H1 (cell line): Measurements from ENCODE around the gene UGT1A3. TPM values are rescaled to one million over a fixed set of nuclear protein-coding genes. Genes with fewer than 3 reads are reported as not detected.

Experiments used
- CTCF ChIA-PET: fragments of 300-600 bp; sonication (Branson Sonifier 250); formaldehyde crosslinking; loops from one replicate; lab custom pipeline; 2021; ENCODE audit not compliant: partially characterized antibody; lab: Charles Lee
- POLR2A ChIA-PET: fragments of 300-600 bp; sonication (Branson Sonifier 250); formaldehyde crosslinking; loops from one replicate; lab custom pipeline; 2021; ENCODE audit warnings: inconsistent platforms; ENCODE audit not compliant: partially characterized antibody; lab: Charles Lee
- DNase-seq, 2 experiments: peaks; one replicate each; pipeline versions ENCODE4 v3.0.0 to v3.0.0-alpha.2; 2010 to 2022; ENCODE audit warnings: low spot score in 2 of 2, low read depth in 1 of 2, mixed read lengths in 1 of 2
- FAIRE-seq: peaks from 2 replicates; lab custom pipeline; 2011; peaks lifted over from hg19 to GRCh38; lab: Jason Lieb, UNC
- H2AFZ ChIP-seq: 2 replicates; pipeline ENCODE4 v1.8.1; 2012; ENCODE audit warnings: low read length, inconsistent platforms
- H2AK5ac ChIP-seq: 2 replicates; pipeline ENCODE4 v1.6.1; 2013; ENCODE audit warnings: low read depth, low read length
- H2BK120ac ChIP-seq: replicated peaks from 2 replicates; pipeline ENCODE3; 2013; ENCODE audit warnings: low read depth, low read length, inconsistent platforms
- H2BK12ac ChIP-seq: 2 replicates; pipeline ENCODE4 v1.6.1; 2013; ENCODE audit warnings: low read depth, low read length
- H2BK15ac ChIP-seq: 2 replicates; pipeline ENCODE4 v1.6.1; 2013; ENCODE audit warnings: low read length
- H2BK20ac ChIP-seq: 2 replicates; pipeline ENCODE4 v1.6.1; 2013; ENCODE audit warnings: low read length
- H2BK5ac ChIP-seq: 2 replicates; pipeline ENCODE4 v1.6.1; 2013; ENCODE audit warnings: low read depth, low read length
- H3K14ac ChIP-seq: 2 replicates; pipeline ENCODE4 v1.6.1; 2013; ENCODE audit warnings: inconsistent platforms; ENCODE audit not compliant: insufficient read length
- H3K18ac ChIP-seq: 2 replicates; pipeline ENCODE4 v1.6.1; 2013; ENCODE audit warnings: low read length; ENCODE audit errors: extremely low read depth
- H3K23ac ChIP-seq: 2 replicates; pipeline ENCODE4 v1.6.1; 2013; ENCODE audit warnings: inconsistent platforms; ENCODE audit not compliant: insufficient read length
- H3K23me2 ChIP-seq: 2 replicates; pipeline ENCODE4 v1.6.1; 2013; ENCODE audit warnings: low read depth, low read length
- H3K27ac ChIP-seq: 2 replicates; pipeline ENCODE4 v1.6.1; 2011; ENCODE audit warnings: low read depth, low read length, inconsistent platforms
- H3K27me3 ChIP-seq, 4 experiments: replicated peaks in 1 of 4; 1 replicate in 1 of 4; 2 replicates in 3 of 4; pipeline versions ENCODE4 v1.6.1 to v1.8.1; 2011 to 2013; ENCODE audit warnings: low read length in 3 of 4, mild to moderate bottlenecking in 3 of 4, inconsistent platforms in 2 of 4, mixed read lengths in 2 of 4, moderate library complexity in 1 of 4; ENCODE audit not compliant: control insufficient read depth in 3 of 4, insufficient read depth in 3 of 4; ENCODE audit errors: extremely low read depth in 1 of 4
- H3K36me3 ChIP-seq, 4 experiments: 2 replicates each; pipeline versions ENCODE4 v1.6.1 to v1.8.1; 2011 to 2013; ENCODE audit warnings: mild to moderate bottlenecking in 4 of 4, low read length in 3 of 4, moderate library complexity in 2 of 4, control low read depth in 1 of 4, inconsistent platforms in 1 of 4; ENCODE audit not compliant: insufficient read depth in 4 of 4, control insufficient read depth in 2 of 4
- H3K4ac ChIP-seq: replicated peaks from 2 replicates; pipeline ENCODE3; 2013; ENCODE audit warnings: low read length, low read depth, mixed read lengths, inconsistent platforms; ENCODE audit not compliant: insufficient read length
- H3K4me1 ChIP-seq, 4 experiments: replicated peaks in 1 of 4; 1 replicate in 1 of 4; 2 replicates in 3 of 4; pipeline versions ENCODE4 v1.6.1 to v1.8.1; 2011 to 2013; ENCODE audit warnings: low read length in 3 of 4, inconsistent platforms in 2 of 4, mixed read lengths in 1 of 4; ENCODE audit not compliant: insufficient read depth in 4 of 4, control insufficient read depth in 3 of 4
- H3K4me2 ChIP-seq, 2 experiments: 2 replicates each; pipeline versions ENCODE4 v1.6.1 to v1.8.1; 2011 to 2013; ENCODE audit warnings: low read depth in 2 of 2, low read length in 2 of 2, control low read depth in 1 of 2, inconsistent platforms in 1 of 2, mild to moderate bottlenecking in 1 of 2; ENCODE audit not compliant: insufficient read depth in 1 of 2
- H3K4me3 ChIP-seq, 4 experiments: fragments of 200-600, 300-600 bp in 1 of 4; sonication (generic), shearing (Covaris generic), sonication (Bioruptor Twin) in 1 of 4; 2 replicates each; pipeline versions ENCODE4 v1.5.1 to v1.8.1; 2011 to 2016; ENCODE audit warnings: low read length in 4 of 4, low read depth in 3 of 4, control low read depth in 2 of 4, inconsistent platforms in 2 of 4, mild to moderate bottlenecking in 2 of 4, mixed read lengths in 1 of 4, moderate library complexity in 1 of 4; ENCODE audit not compliant: insufficient read depth in 2 of 4; ENCODE audit errors: extremely low read depth in 1 of 4
- H3K56ac ChIP-seq: replicated peaks from 2 replicates; pipeline ENCODE3; 2013; ENCODE audit warnings: low read depth, mild to moderate bottlenecking, mixed read lengths, low read length, inconsistent platforms; ENCODE audit not compliant: insufficient read length
- H3K79me1 ChIP-seq: 2 replicates; pipeline ENCODE4 v1.6.1; 2013; ENCODE audit warnings: low read depth, low read length, control low read depth
- H3K79me2 ChIP-seq, 2 experiments: 2 replicates each; pipeline versions ENCODE4 v1.6.1 to v1.8.1; 2012 to 2013; ENCODE audit warnings: low read length in 2 of 2, mild to moderate bottlenecking in 2 of 2, inconsistent platforms in 1 of 2; ENCODE audit not compliant: insufficient read depth in 2 of 2, control insufficient read depth in 1 of 2
- H3K9ac ChIP-seq, 4 experiments: replicated peaks in 1 of 4; 1 replicate in 1 of 4; 2 replicates in 3 of 4; pipeline versions ENCODE4 v1.6.1 to v1.8.1; 2011 to 2013; ENCODE audit warnings: low read depth in 3 of 4, low read length in 3 of 4, control low read depth in 2 of 4, mild to moderate bottlenecking in 2 of 4, moderate library complexity in 2 of 4, inconsistent platforms in 1 of 4; ENCODE audit errors: extremely low read depth in 1 of 4
- H3K9me3 ChIP-seq, 2 experiments: 2 replicates each; pipeline versions ENCODE4 v1.6.1 to v1.8.1; 2012 to 2013; ENCODE audit warnings: mild to moderate bottlenecking in 2 of 2, moderate library complexity in 2 of 2, control low read depth in 1 of 2, inconsistent platforms in 1 of 2, low read depth in 1 of 2, low read length in 1 of 2, mixed read lengths in 1 of 2; ENCODE audit not compliant: insufficient read depth in 2 of 2
- H4K20me1 ChIP-seq, 2 experiments: replicated peaks in 1 of 2; 2 replicates each; pipeline versions ENCODE3 to v1.8.1; 2011 to 2013; ENCODE audit warnings: inconsistent platforms in 2 of 2, low read length in 2 of 2, mild to moderate bottlenecking in 1 of 2; ENCODE audit not compliant: insufficient read depth in 2 of 2, control insufficient read depth in 1 of 2
- H4K5ac ChIP-seq: 2 replicates; pipeline ENCODE4 v1.6.1; 2013; ENCODE audit warnings: low read length, low read depth, mixed read lengths, inconsistent platforms; ENCODE audit not compliant: insufficient read length
- H4K8ac ChIP-seq: 2 replicates; pipeline ENCODE4 v1.8.0; 2013; ENCODE audit warnings: mild to moderate bottlenecking, moderate library complexity, low read length, inconsistent platforms; ENCODE audit not compliant: insufficient read depth; ENCODE audit errors: extremely low read depth
- H4K91ac ChIP-seq: replicated peaks from 2 replicates; pipeline ENCODE3; 2013; ENCODE audit warnings: low read length, mixed read lengths, inconsistent platforms; ENCODE audit not compliant: insufficient read length
- CREB1 ChIP-seq: IDR thresholded peaks from 2 replicates; pipeline ENCODE4 v1.6.1; 2012; ENCODE audit warnings: inconsistent platforms
- CTBP2 ChIP-seq: IDR thresholded peaks from 2 replicates; pipeline ENCODE4 v1.7.0; 2011; ENCODE audit warnings: borderline replicate concordance, mild to moderate bottlenecking, moderate library complexity, mixed read lengths, low read length; ENCODE audit not compliant: insufficient read depth, insufficient read length
- EP300 ChIP-seq, 2 experiments: IDR thresholded peaks; 1 replicate in 1 of 2; 2 replicates in 1 of 2; pipeline ENCODE4 v1.6.1; 2011 to 2012; ENCODE audit warnings: low read depth in 2 of 2, low read length in 2 of 2, mild to moderate bottlenecking in 2 of 2, borderline replicate concordance in 1 of 2, inconsistent platforms in 1 of 2, moderate library complexity in 1 of 2
- GABPA ChIP-seq: IDR thresholded peaks from 2 replicates; pipeline ENCODE4 v1.6.1; 2011; ENCODE audit warnings: mild to moderate bottlenecking, low read length, moderate library complexity, borderline replicate concordance; ENCODE audit not compliant: insufficient read depth
- GTF2F1 ChIP-seq: IDR thresholded peaks from 2 replicates; pipeline ENCODE4 v1.6.1; 2012; ENCODE audit warnings: low read depth, low read length, improper control_type of control experiment, borderline replicate concordance
- JUN ChIP-seq: IDR thresholded peaks from 2 replicates; pipeline ENCODE4 v1.6.1; 2011; ENCODE audit warnings: low read depth, mild to moderate bottlenecking, improper control_type of control experiment, low read length
- JUND ChIP-seq: IDR thresholded peaks from 2 replicates; pipeline ENCODE4 v1.6.1; 2011; ENCODE audit warnings: mild to moderate bottlenecking, improper control_type of control experiment, low read length
- MAFK ChIP-seq: IDR thresholded peaks from 2 replicates; pipeline ENCODE4 v1.6.1; 2012; ENCODE audit warnings: low read depth, mild to moderate bottlenecking, improper control_type of control experiment, low read length
- POU5F1 ChIP-seq: IDR thresholded peaks from 2 replicates; pipeline ENCODE4 v1.6.1; 2011; ENCODE audit warnings: low read depth, mild to moderate bottlenecking, low read length, moderate library complexity
- RFX5 ChIP-seq: IDR thresholded peaks from 2 replicates; pipeline ENCODE4 v1.6.1; 2011; ENCODE audit warnings: low read depth, low read length, improper control_type of control experiment, borderline replicate concordance
- RXRA ChIP-seq: IDR thresholded peaks from 2 replicates; pipeline ENCODE4 v1.6.1; 2011; ENCODE audit warnings: low read depth, mild to moderate bottlenecking, low read length, moderate library complexity; ENCODE audit not compliant: insufficient read depth
- SAP30 ChIP-seq: fragments of 300-600 bp; sonication (generic); IDR thresholded peaks from 2 replicates; pipeline ENCODE4 v1.7.1; 2012; ENCODE audit warnings: low read length, moderate library complexity, mild to moderate bottlenecking, inconsistent platforms; ENCODE audit not compliant: insufficient read depth, insufficient replicate concordance
- TAF1 ChIP-seq: IDR thresholded peaks from 2 replicates; pipeline ENCODE4 v1.6.1; 2011; ENCODE audit warnings: mild to moderate bottlenecking, low read depth, low read length
- WGBS, 2 experiments: shearing (Covaris generic) in 1 of 2; methylation state at CpG; one replicate each; pipeline versions ENCODE4 v1.1.6 to v1.1.7; 2013 to 2015; ENCODE audit warnings: low lambda C conversion rate in 2 of 2, mixed read lengths in 2 of 2, inconsistent platforms in 1 of 2, low coverage in 1 of 2, missing lambda C conversion rate in 1 of 2; ENCODE audit not compliant: insufficient replicate concordance in 2 of 2, insufficient coverage in 1 of 2, insufficient read length in 1 of 2; ENCODE audit errors: extremely low coverage in 1 of 2, missing lambda C conversion rate in 1 of 2; 5-methylcytosine and 5-hydroxymethylcytosine counted together
- polyA plus RNA-seq, 7 experiments: library from polyadenylated mRNA; depleted of rRNA in 3 of 7; stranded (reverse) in 5 of 7; unstranded in 2 of 7; fragments of >200 nt in 5 of 7; fragments of 200-250 nt in 2 of 7; gene quantifications; 1 replicate in 5 of 7; 2 replicates in 1 of 7; 4 replicates in 1 of 7; pipeline versions ENCODE4 v1.2.1 to v1.2.3, GENCODE V29; 2011 to 2013; ENCODE audit warnings: missing spikeins in 2 of 7, mixed read lengths in 2 of 7
- total RNA-seq: library from RNA; stranded (reverse); fragmentation: NEBNext Ultra II Directional; extraction: Animal tissue kit (Norgen Biotek cat#: 25700); gene quantifications from 2 replicates; pipeline ENCODE4 v1.2.1, GENCODE V29; 2021
- TF ChIP-seq, protein P1 (sequence below): IDR thresholded peaks from 2 replicates; pipeline ENCODE4 v1.6.1; 2012; ENCODE audit warnings: inconsistent platforms

UGT1A3 gene
- total and polyA plus RNA-seq, 2 of the 8 experiments (the other 6 are each of a cell fraction or from before 2014, with no cell fraction given) = not detected

DNA sequence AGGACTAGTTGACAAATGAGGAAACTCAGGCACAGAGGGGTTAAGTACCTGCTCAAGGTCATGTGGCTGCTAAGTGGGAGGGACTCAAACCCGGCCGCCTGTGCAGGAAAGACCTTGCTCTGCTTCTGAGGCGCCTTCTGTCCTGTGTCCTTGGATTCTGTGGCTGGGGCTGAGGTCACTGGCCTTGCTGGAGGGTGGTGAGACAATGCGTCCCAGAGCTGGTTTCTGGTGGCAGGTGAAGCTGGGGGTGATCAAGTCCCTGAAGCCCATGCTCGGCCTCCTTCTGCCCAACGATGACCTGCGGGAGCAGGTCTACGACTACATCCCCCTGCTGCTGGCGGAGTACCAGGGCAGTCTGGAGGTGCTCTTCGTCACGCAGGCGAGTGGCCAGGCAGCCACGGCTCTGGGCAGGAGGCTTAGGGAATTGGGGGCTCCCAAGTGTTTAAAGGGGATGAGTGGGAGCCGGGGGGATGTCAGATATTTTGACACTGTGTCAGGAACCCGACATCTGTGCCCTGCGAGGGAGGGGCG is 65.4 kb downstream of the UGT1A3 start:
- Histone ChIP-seq H2AK5ac (no peak overlapping the region), H3K4ac (no peak overlapping the region), H3K27ac (no peak overlapping the region), H3K14ac (no peak overlapping the region), H3K9ac (no peak overlapping the region), H3K27me3 (no peaks in the 10 kb centered on the region), H3K4me1 (no peaks in the 10 kb centered on the region), H2BK120ac (no peak overlapping the region), H4K8ac (peak overlapping the region; percentile 17; the same call in 1 of the 2 replicates), H4K20me1 (no peaks in the 10 kb centered on the region), H3K9me3 (peaks cover 0 to 5% of the 10 kb centered on the region in 2 experiments; a peak in 1 of 4 replicates), H3K4me2 (no peak overlapping the region), H4K5ac (no peak overlapping the region), H2BK12ac (no peak overlapping the region), H3K79me1 (no peaks in the 10 kb centered on the region), H3K56ac (no peak overlapping the region), H3K36me3 (no peaks in the 10 kb centered on the region), H3K18ac (no peak overlapping the region), H4K91ac (no peak overlapping the region), H3K4me3 (no peak overlapping the region), H3K23me2 (no peaks in the 10 kb centered on the region), H2AFZ (no peak overlapping the region), H2BK20ac (no peak overlapping the region), H3K79me2 (no peaks in the 10 kb centered on the region), H2BK5ac (no peak overlapping the region), H3K23ac (no peak overlapping the region), H2BK15ac (no peak overlapping the region)
- 81% methylated on average over 14 of the region's 17 CpGs; no CpG with 5 or more reads in 1 of the 2 experiments for WGBS, 2 experiments
- DNase-seq = peak in 1 of 2 experiments; percentile 10
- POLR2A ChIA-PET = no interaction called here
- CTCF ChIA-PET = interaction anchor here (1.6 kb wide), 1 partner anchor 9 kb away, joined by 9 read pairs; no protein-coding TSS in a partner anchor
- FAIRE-seq = no peak
- TF ChIP-seq JUND (no peak), TAF1 (no peak), RXRA (no peak), GTF2F1 (no peak), CREB1 (no peak), POU5F1 (no peak), SAP30 (no peak), EP300 (IDR thresholded peaks at IDR 0.05; ENCODE audit: borderline replicate concordance in 1 of 2, low read depth in 2 of 2, low read length in 2 of 2) (no peak), RFX5 (no peak), JUN (no peak), CTBP2 (no peak), GABPA (no peak), MAFK (no peak)
- TF ChIP-seq, protein P1, sequence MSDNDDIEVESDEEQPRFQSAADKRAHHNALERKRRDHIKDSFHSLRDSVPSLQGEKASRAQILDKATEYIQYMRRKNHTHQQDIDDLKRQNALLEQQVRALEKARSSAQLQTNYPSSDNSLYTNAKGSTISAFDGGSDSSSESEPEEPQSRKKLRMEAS = no peak
